ENCODE data around the gene CSK.

Gene CSK

GRCh38 chr15:74843445-74843828 lies 61.6 kb downstream of the CSK start:
- DNase-seq (ENCODE audit: low read depth) = no peak

- DNase-seq (ENCODE audit: low read depth) = no peak
These were observed 62.0 kb downstream of the CSK start for GRCh38 chr15:74843891-74844299.

- DNase-seq (ENCODE audit: low read depth) = no peak
These were observed 62.7 kb downstream of the CSK start for GRCh38 chr15:74844319-74845207.

GRCh38 chr15:74845208-74845568 lies 63.3 kb downstream of the CSK start:
- no peak for DNase-seq (ENCODE audit: low read depth)

GRCh38 chr15:74845581-74845980 lies 63.7 kb downstream of the CSK start:
- no peak for DNase-seq (ENCODE audit: low read depth)

GRCh38 chr15:74847432-74847831 lies 65.6 kb downstream of the CSK start:
- DNase-seq (ENCODE audit: low read depth) = no peak

GRCh38 chr15:74850393-74850792 lies 68.5 kb downstream of the CSK start:
- no peak for DNase-seq (ENCODE audit: low read depth)

- no peak for DNase-seq (ENCODE audit: low read depth)
These were observed 70.1 kb downstream of the CSK start for GRCh38 chr15:74851960-74852359.
